K562 (cell line): ENCODE measurements around the gene DEPDC1. TPM values are rescaled to one million over a fixed set of nuclear protein-coding genes. Genes with fewer than 3 reads are reported as not detected.

Experiments used
- ATAC-seq: fragments of 200-7000 bp; cut with Tn5 transposase; 3 replicates; pipeline ENCODE4 v1.9.1; 2020; ENCODE audit warnings: moderate library complexity
- BruUV-seq: library from RNA; stranded (reverse); fragments of 400-500 nt; replicated peaks from 2 replicates; lab custom pipeline; 2021; lab: Mats Ljungman, UMichigan
- CTCF ChIA-PET: fragments of 300-600 bp; formaldehyde crosslinking; extraction: SDS; loops from one replicate; lab custom pipeline; 2021; ENCODE audit warnings: low intra/inter-chr PET ratio; lab: Yijun Ruan, JAX
- POLR2A ChIA-PET: fragments of 300-600, 350-650 bp; sonication (Branson Sonifier 250); formaldehyde crosslinking; extraction: SDS; loops from one replicate; lab custom pipeline; 2021; ENCODE audit warnings: antibody characterized with exemption, inconsistent platforms; lab: Yijun Ruan, JAX
- DNase-seq, 4 experiments: peaks; one replicate each; pipeline versions ENCODE4 v3.0.0 to v3.0.0-alpha.2; 2011 to 2018; ENCODE audit warnings: low spot score in 3 of 4, mixed read lengths in 3 of 4; ENCODE audit errors: extremely low read depth in 1 of 4
- FAIRE-seq: peaks from 2 replicates; lab custom pipeline; 2011; peaks lifted over from hg19 to GRCh38; lab: Jason Lieb, UNC
- H2AFZ ChIP-seq: 2 replicates; pipeline ENCODE4 v1.6.0; 2011; ENCODE audit warnings: low read depth, low read length, control low read depth, inconsistent platforms
- H3K27ac ChIP-seq: fragments of 200-600 bp; 3 replicates; pipeline ENCODE4 v1.8.0; 2011; ENCODE audit warnings: low read depth, mild to moderate bottlenecking, control low read depth, inconsistent platforms, low read length, moderate library complexity, mixed read lengths; ENCODE audit errors: extremely low read depth
- H3K27me3 ChIP-seq, 2 experiments: fragments of 300-600 bp in 1 of 2; 2 replicates in 1 of 2; 3 replicates in 1 of 2; pipeline versions ENCODE4 v1.6.0 to v1.8.0; 2011; ENCODE audit warnings: inconsistent platforms in 2 of 2, low read length in 2 of 2, mild to moderate bottlenecking in 1 of 2, mixed read lengths in 1 of 2, moderate library complexity in 1 of 2; ENCODE audit not compliant: control insufficient read depth in 2 of 2, insufficient read depth in 2 of 2
- H3K36me3 ChIP-seq: fragments of 300-600 bp; 3 replicates; pipeline ENCODE4 v1.8.0; 2011; ENCODE audit warnings: mild to moderate bottlenecking, low read length, inconsistent platforms; ENCODE audit not compliant: control insufficient read depth, insufficient read depth
- H3K4me1 ChIP-seq, 2 experiments: fragments of 200-600 bp in 1 of 2; replicated peaks in 1 of 2; 2 replicates in 1 of 2; 3 replicates in 1 of 2; pipeline versions ENCODE4 v1.5.1 to v1.8.0; 2011; ENCODE audit warnings: inconsistent platforms in 2 of 2, low read length in 2 of 2, mild to moderate bottlenecking in 1 of 2, mixed read lengths in 1 of 2, moderate library complexity in 1 of 2; ENCODE audit not compliant: control insufficient read depth in 2 of 2, insufficient read depth in 2 of 2
- H3K4me2 ChIP-seq: 2 replicates; pipeline ENCODE4 v1.6.1; 2011; ENCODE audit warnings: low read length, control low read depth, inconsistent platforms, mixed read lengths; ENCODE audit not compliant: insufficient read depth
- H3K4me3 ChIP-seq: fragments of 200-600 bp; sonication (generic), shearing (Covaris generic); 2 replicates; pipeline ENCODE4 v1.5.1; 2016; ENCODE audit warnings: control low read depth, inconsistent platforms
- H3K79me2 ChIP-seq: fragments of 200-600 bp; 3 replicates; pipeline ENCODE4 v1.8.0; 2011; ENCODE audit warnings: low read length, inconsistent platforms; ENCODE audit not compliant: control insufficient read depth, insufficient read depth
- H3K9ac ChIP-seq, 2 experiments: 2 replicates each; pipeline versions ENCODE4 v1.6.0 to v1.6.1; 2011; ENCODE audit warnings: low read depth in 2 of 2, low read length in 2 of 2, control low read depth in 1 of 2, inconsistent platforms in 1 of 2, mild to moderate bottlenecking in 1 of 2, mixed read lengths in 1 of 2; ENCODE audit not compliant: insufficient read depth in 1 of 2
- H3K9me1 ChIP-seq: one replicate; pipeline ENCODE4 v1.6.0; 2011; ENCODE audit warnings: inconsistent platforms, mild to moderate bottlenecking, low read length, moderate library complexity; ENCODE audit not compliant: control insufficient read depth, insufficient read depth
- H3K9me3 ChIP-seq: replicated peaks from 2 replicates; pipeline ENCODE4 v1.5.1; 2011; ENCODE audit warnings: low read depth, low read length, inconsistent platforms; ENCODE audit not compliant: control insufficient read depth, insufficient read depth
- H4K20me1 ChIP-seq: replicated peaks from 2 replicates; pipeline ENCODE4 v1.6.1; 2011; ENCODE audit warnings: low read length, inconsistent platforms, mixed read lengths; ENCODE audit not compliant: control insufficient read depth, insufficient read depth
- HMG20B ChIP-seq: fragments of 250-450 bp; sonication (Bioruptor Pico); IDR thresholded peaks from 2 replicates; pipeline ENCODE4 v1.5.0; 2021; ENCODE audit warnings: mild to moderate bottlenecking
- IFI16 ChIP-seq: fragments of 250-450 bp; sonication (Bioruptor Pico); IDR thresholded peaks from 2 replicates; pipeline ENCODE4 v2.1.2; 2022; ENCODE audit warnings: mild to moderate bottlenecking, inconsistent platforms
- PCBP1 ChIP-seq: fragments of 200-400 bp; formaldehyde crosslinking; IDR thresholded peaks from 2 replicates; pipeline ENCODE4 v1.6.1; 2018; ENCODE audit warnings: mild to moderate bottlenecking, low read depth, low read length; ENCODE audit not compliant: poor library complexity, severe bottlenecking
- SIX5 ChIP-seq, 2 experiments: IDR thresholded peaks; 2 replicates each; pipeline ENCODE4 v1.6.1; 2011; ENCODE audit warnings: low read length in 2 of 2, borderline replicate concordance in 1 of 2, low read depth in 1 of 2, mild to moderate bottlenecking in 1 of 2, moderate library complexity in 1 of 2; ENCODE audit not compliant: insufficient read depth in 1 of 2
- VEZF1 ChIP-seq: fragments of 200-800 bp; sonication (Bioruptor generic); IDR thresholded peaks from 2 replicates; pipeline ENCODE4 v1.6.1; 2017; ENCODE audit warnings: missing genetic modification characterization, missing compliant biosample characterization
- ZNF639 ChIP-seq, 2 experiments: fragments of 200-800 bp in 1 of 2; sonication (Bioruptor generic) in 1 of 2; sonication (generic) in 1 of 2; formaldehyde crosslinking in 1 of 2; IDR thresholded peaks in 1 of 2; conservative IDR thresholded peaks in 1 of 2; 2 replicates each; pipeline versions ENCODE4 v1.5.0 to v1.6.1; 2016 to 2020; ENCODE audit warnings: missing compliant biosample characterization in 1 of 2, missing genetic modification characterization in 1 of 2, missing genetic modification reagents in 1 of 2
- ZNF785 ChIP-seq: fragments of 250-450 bp; sonication (Bioruptor Pico); IDR thresholded peaks from 2 replicates; pipeline ENCODE4 v1.4.0; 2020; ENCODE audit warnings: mild to moderate bottlenecking
- WGBS: fragments of 100-300 bp; shearing (Covaris generic); methylation state at CpG from one replicate; pipeline ENCODE4 v1.1.6; 2016; ENCODE audit warnings: low coverage, mixed read lengths; ENCODE audit not compliant: insufficient coverage; ENCODE audit errors: missing lambda C conversion rate; 5-methylcytosine and 5-hydroxymethylcytosine counted together
- in situ Hi-C: fragments of 300-500 bp; cut with MboI; formaldehyde crosslinking; loops from 4 replicates; pipeline ENCODE4 v1.15.0; 2018; ENCODE audit warnings: inconsistent platforms, mixed read lengths
- intact Hi-C: fragments of 100-400 bp; cut with micrococcal nuclease; formaldehyde crosslinking; loops from 2 replicates; pipeline ENCODE4 v1.14.2; 2022
- polyA plus RNA-seq, 8 experiments: library from polyadenylated mRNA; depleted of rRNA in 4 of 8; stranded (reverse) in 5 of 8; unstranded in 3 of 8; fragments of >200 nt; fragmentation: Nextera tagmentation in 2 of 8; fragmentation: Illumina TruSeq in 1 of 8; extraction: Ambion mirVana in 2 of 8; extraction: Trizol in 1 of 8; gene quantifications; 2 replicates each; pipeline versions ENCODE4 v1.2.1 to v1.2.3, GENCODE V29; 2011 to 2014; ENCODE audit warnings: inconsistent platforms in 1 of 8, missing spikeins in 1 of 8
- total RNA-seq, 7 experiments: library from RNA; depleted of rRNA in 6 of 7; stranded (reverse); fragments of >200 nt in 6 of 7; fragmentation: Illumina TruSeq in 2 of 7; extraction: Trizol in 2 of 7; gene quantifications; 2 replicates each; pipeline versions ENCODE4 v1.2.1 to v1.2.3, GENCODE V29; 2011 to 2021; ENCODE audit warnings: low replicate concordance in 1 of 7

DEPDC1 gene
- total and polyA plus RNA-seq, 9 of the 15 experiments (the other 6 are each of a cell fraction or from before 2014, with no cell fraction given), result 9.9 to 28.3 (median 17.8) TPM

GRCh38 chr1:68516066-68516465 is 19.2 kb upstream of the DEPDC1 start:
- Histone ChIP-seq H2AFZ (no peak overlapping the region), H3K27ac (no peak overlapping the region), H3K79me2 (no peaks in the 10 kb centered on the region), H3K4me1 (no peaks in the 10 kb centered on the region), H3K9me3 (no peaks in the 10 kb centered on the region), H3K4me2 (no peak overlapping the region), H4K20me1 (no peaks in the 10 kb centered on the region), H3K9ac (no peak overlapping the region), H3K36me3 (no peaks in the 10 kb centered on the region), H3K27me3 (no peaks in the 10 kb centered on the region), H3K9me1 (no peaks in the 10 kb centered on the region), H3K4me3 (no peak overlapping the region)
- TF ChIP-seq IFI16 (CRISPR knock-in tag) (no peak), ZNF785 (CRISPR knock-in tag) (no peak), SIX5 (IDR thresholded peaks at IDR 0.05; ENCODE audit: borderline replicate concordance in 1 of 2, insufficient read depth in 1 of 2, low read depth in 1 of 2, low read length in 2 of 2) (no peak), VEZF1 (no peak), HMG20B (no peak), ZNF639 (CRISPR knock-in tag; conservative IDR thresholded peaks at IDR 0.05 in 1 of 2, IDR thresholded peaks at IDR 0.05 in 1 of 2) (no peak), PCBP1 (no peak)
- 0% methylated on average over 2 of the region's 2 CpGs for WGBS
- CTCF ChIA-PET, result interaction anchor here (0.6 kb wide), 1 partner anchor 1037 kb away, joined by 3 read pairs; no protein-coding TSS in a partner anchor
- POLR2A ChIA-PET, result interaction anchor here (0.9 kb wide), 1 partner anchor 40 kb away, joined by 3 read pairs; no protein-coding TSS in a partner anchor
- BruUV-seq, result no TSS peak
- in situ Hi-C loops (no loop called here), intact Hi-C loops (no loop called here)
- ATAC-seq, result no peak
- DNase-seq, result no peak
- FAIRE-seq, result no peak
